Psoas muscle (tissue), 8 donors: Measurements from ENCODE around the gene PAQR9. TPM values are rescaled to one million over a fixed set of nuclear protein-coding genes. Genes with fewer than 3 reads are reported as not detected.

Experiments
- ATAC-seq, 4 donors: fragments of 200-7000 bp; cut with Tn5 transposase; one replicate each; pipeline ENCODE4 v1.9.1; 2020; ENCODE audit warnings: moderate library complexity in 3 of 4, mild to moderate bottlenecking in 2 of 4
- DNase-seq, 2 donors: peaks; one replicate each; pipeline ENCODE4 v3.0.0-alpha.2; 2020
- H3K27ac ChIP-seq: fragments of 200-600 bp; one replicate; pipeline ENCODE4 v1.8.0; 2022
- H3K27me3 ChIP-seq, 3 donors: fragments of 200-600 bp in 1 of 3; one replicate each; pipeline versions ENCODE4 v1.6.1 to v1.8.0; 2013 to 2022; ENCODE audit warnings: low read length in 2 of 3, mild to moderate bottlenecking in 2 of 3, moderate library complexity in 1 of 3; ENCODE audit not compliant: insufficient read depth in 3 of 3
- H3K36me3 ChIP-seq, 2 donors: fragments of 200-600 bp in 1 of 2; one replicate each; pipeline versions ENCODE4 v1.6.1 to v1.8.0; 2013 to 2022; ENCODE audit warnings: low read depth in 1 of 2, mild to moderate bottlenecking in 1 of 2, moderate library complexity in 1 of 2; ENCODE audit not compliant: insufficient read depth in 1 of 2
- H3K4me1 ChIP-seq: fragments of 200-600 bp; one replicate; pipeline ENCODE4 v1.8.0; 2022
- H3K4me3 ChIP-seq: fragments of 200-600 bp; one replicate; pipeline ENCODE4 v1.8.0; 2022; ENCODE audit warnings: mild to moderate bottlenecking
- H3K9me3 ChIP-seq: fragments of 200-600 bp; one replicate; pipeline ENCODE4 v1.8.0; 2022
- WGBS, 3 donors: extraction: QIAGEN DNeasy Blood & Tissue Kit; methylation state at CpG; one replicate each; pipeline versions ENCODE4 v1.1.6 to v1.1.7; 2013; 5-methylcytosine and 5-hydroxymethylcytosine counted together
- intact Hi-C, 2 donors: fragments of 100-400 bp; cut with DNase I; formaldehyde crosslinking; loops; one replicate each; pipeline versions ENCODE4 v1.11.0 to v1.14.2; 2022
- polyA plus RNA-seq, 3 donors: library from polyadenylated mRNA; stranded (reverse); fragments of 200-250 nt; gene quantifications; one replicate each; pipeline ENCODE4 v1.2.3, GENCODE V29; 2013
- total RNA-seq, 4 donors: library from RNA; stranded (reverse); fragmentation: NEBNext Ultra II Directional in 2 of 4; extraction: Animal tissue kit (Norgen Biotek cat#: 25700) in 2 of 4; gene quantifications; one replicate each; pipeline versions ENCODE4 v1.2.1 to v1.2.4, GENCODE V29; 2021 to 2023
- TF ChIP-seq, protein P1 (sequence below): fragments of 200-600 bp; IDR thresholded peaks from one replicate; pipeline ENCODE4 v1.8.0; 2022; ENCODE audit warnings: antibody characterized with exemption
- donor health status: healthy with polysubstance abuse.
- donor health status: DM: no; HTN: no; CAD: no; lungs with moderate emphysema.
- donor health status: Bipolar disorder and iron deficiency.
- donor health status: healthy.
- donor health status: DM: yes; HTN: yes; CAD: no.
- donor health status: DM: no; HTN: no; CAD: no.
- donor health status: DM: no; HTN: no; CAD: no.
- donor health status: DM: yes; HTN: yes; CAD: no.

The PAQR9 gene
- total and polyA plus RNA-seq, 7 donors, result 0.53 to 5.8 (median 2.2) TPM

DNA sequence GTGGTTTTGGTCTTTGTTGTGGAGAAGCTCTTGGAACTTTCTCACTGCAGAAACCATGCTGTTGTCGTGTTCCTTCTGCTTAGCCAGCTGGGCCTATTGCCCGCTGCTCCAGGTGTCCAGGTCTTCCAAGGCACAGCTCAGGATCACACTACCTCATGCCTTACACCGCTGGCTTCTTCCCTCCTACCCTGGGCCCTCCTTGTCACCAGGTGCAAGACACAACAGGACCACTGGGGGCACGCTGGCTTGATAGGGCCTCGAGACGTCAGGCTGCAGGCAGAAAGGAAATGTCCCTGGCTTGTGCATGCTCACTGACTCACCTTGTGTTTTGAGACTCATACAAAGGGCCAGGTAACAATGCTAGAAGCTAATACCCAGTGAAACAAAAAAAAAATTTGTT, 32.3 kb downstream of the PAQR9 start:
- no peak overlapping the region for H3K4me3 ChIP-seq
- 50 to 78% (median 63%) methylated on average over 6 of the region's 6 CpGs for WGBS, 3 donors
- DNase-seq, result no peak
- H3K27ac ChIP-seq, result no peak overlapping the region
- no peak for ATAC-seq
- TF ChIP-seq, protein P1, sequence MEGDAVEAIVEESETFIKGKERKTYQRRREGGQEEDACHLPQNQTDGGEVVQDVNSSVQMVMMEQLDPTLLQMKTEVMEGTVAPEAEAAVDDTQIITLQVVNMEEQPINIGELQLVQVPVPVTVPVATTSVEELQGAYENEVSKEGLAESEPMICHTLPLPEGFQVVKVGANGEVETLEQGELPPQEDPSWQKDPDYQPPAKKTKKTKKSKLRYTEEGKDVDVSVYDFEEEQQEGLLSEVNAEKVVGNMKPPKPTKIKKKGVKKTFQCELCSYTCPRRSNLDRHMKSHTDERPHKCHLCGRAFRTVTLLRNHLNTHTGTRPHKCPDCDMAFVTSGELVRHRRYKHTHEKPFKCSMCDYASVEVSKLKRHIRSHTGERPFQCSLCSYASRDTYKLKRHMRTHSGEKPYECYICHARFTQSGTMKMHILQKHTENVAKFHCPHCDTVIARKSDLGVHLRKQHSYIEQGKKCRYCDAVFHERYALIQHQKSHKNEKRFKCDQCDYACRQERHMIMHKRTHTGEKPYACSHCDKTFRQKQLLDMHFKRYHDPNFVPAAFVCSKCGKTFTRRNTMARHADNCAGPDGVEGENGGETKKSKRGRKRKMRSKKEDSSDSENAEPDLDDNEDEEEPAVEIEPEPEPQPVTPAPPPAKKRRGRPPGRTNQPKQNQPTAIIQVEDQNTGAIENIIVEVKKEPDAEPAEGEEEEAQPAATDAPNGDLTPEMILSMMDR, result no peak
- H3K4me1 ChIP-seq, result no peaks in the 10 kb centered on the region
- intact Hi-C loops, result loop anchor here in 1 of 2 donors (5.0 kb wide), 1 partner anchor 61 kb away; no protein-coding TSS in a partner anchor
- H3K27me3 ChIP-seq, result peaks cover 0 to 4% (median 0%) of the 10 kb centered on the region in 3 donors
- H3K9me3 ChIP-seq, result no peaks in the 10 kb centered on the region
- no peaks in the 10 kb centered on the region for H3K36me3 ChIP-seq

GRCh38 chr3:142930463-142930862, 33.0 kb downstream of the PAQR9 start:
- no peaks in the 10 kb centered on the region for H3K36me3 ChIP-seq
- intact Hi-C loops, result loop anchor here in 1 of 2 donors (5.0 kb wide), 1 partner anchor 62 kb away; no protein-coding TSS in a partner anchor

GRCh38 chr3:142929890-142930289, 33.6 kb downstream of the PAQR9 start:
- H3K36me3 ChIP-seq, result no peaks in the 10 kb centered on the region
- TF ChIP-seq, protein P1, result no peak

More at GRCh38 chr3:142930463-142930862, 33.0 kb downstream of the PAQR9 start:
- Histone ChIP-seq H3K27ac (no peak overlapping the region), H3K4me3 (no peak overlapping the region), H3K9me3 (no peaks in the 10 kb centered on the region), H3K4me1 (no peaks in the 10 kb centered on the region), H3K27me3 (peaks cover 0 to 4% (median 0%) of the 10 kb centered on the region in 3 donors)
- no peak for ATAC-seq
- TF ChIP-seq, protein P1, result no peak
- DNase-seq, result no peak
- 65 to 66% (median 65%) methylated on average over 3 of the region's 3 CpGs for WGBS, 3 donors

DNA sequence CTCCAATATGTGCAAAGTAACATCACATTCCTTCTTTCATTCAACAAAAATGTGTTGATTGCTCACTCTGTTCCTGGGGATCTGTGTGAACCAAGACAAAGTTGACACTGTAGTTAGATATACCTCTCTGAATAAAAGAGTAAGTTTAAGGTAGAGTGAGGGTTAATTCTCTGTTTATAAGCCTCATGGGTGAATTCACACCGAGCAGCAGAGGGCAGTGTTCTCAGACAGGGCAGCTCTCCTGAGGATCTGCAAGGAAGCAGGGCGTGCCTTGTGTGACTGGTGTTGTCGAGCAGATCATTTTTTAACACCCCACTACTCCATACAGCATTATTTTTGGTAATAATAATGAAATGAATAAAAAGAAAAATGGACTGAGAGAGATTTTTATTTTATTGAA, 34.4 kb downstream of the PAQR9 start:
- peak; percentile 36 to 76 for DNase-seq

More at GRCh38 chr3:142929890-142930289, 33.6 kb downstream of the PAQR9 start:
- ATAC-seq (no peak), DNase-seq (no peak)
- 66 to 95% (median 94%) methylated on average over 3 of the region's 3 CpGs for WGBS, 3 donors
- Histone ChIP-seq H3K27ac (no peak overlapping the region), H3K27me3 (peaks cover 0 to 4% (median 0%) of the 10 kb centered on the region in 3 donors), H3K4me1 (no peaks in the 10 kb centered on the region), H3K9me3 (no peaks in the 10 kb centered on the region), H3K4me3 (no peak overlapping the region)
- intact Hi-C loops, result loop anchor here (2.0 to 5.0 kb wide), 2 partner anchors 62 to 65 kb away; no protein-coding TSS in a partner anchor

More for the DNA sequence above, 34.4 kb downstream of the PAQR9 start:
- H3K4me3 ChIP-seq, result no peak overlapping the region
- H3K27me3 ChIP-seq, result peaks cover 0 to 4% (median 0%) of the 10 kb centered on the region in 3 donors
- H3K4me1 ChIP-seq, result no peaks in the 10 kb centered on the region
- WGBS, 3 donors, result 5 to 15% (median 8%) methylated on average over 3 of the region's 3 CpGs
- intact Hi-C loops, result loop anchor here in 1 of 2 donors (2.0 kb wide), 1 partner anchor 66 kb away; no protein-coding TSS in a partner anchor
- H3K27ac ChIP-seq, result no peak overlapping the region
- no peaks in the 10 kb centered on the region for H3K36me3 ChIP-seq
- ATAC-seq, result peak; percentile 83 to 98 (median 90)
- H3K9me3 ChIP-seq, result no peaks in the 10 kb centered on the region
- TF ChIP-seq, protein P1, result peak; percentile 71
